H1 (cell line): Measurements from ENCODE around the gene ALOX15B. TPM values are rescaled to one million over a fixed set of nuclear protein-coding genes. Genes with fewer than 3 reads are reported as not detected.

ENCODE experiments used
- CTCF ChIA-PET: fragments of 300-600 bp; sonication (Branson Sonifier 250); formaldehyde crosslinking; loops from one replicate; lab custom pipeline; 2021; ENCODE audit not compliant: partially characterized antibody; lab: Charles Lee
- POLR2A ChIA-PET: fragments of 300-600 bp; sonication (Branson Sonifier 250); formaldehyde crosslinking; loops from one replicate; lab custom pipeline; 2021; ENCODE audit warnings: inconsistent platforms; ENCODE audit not compliant: partially characterized antibody; lab: Charles Lee
- DNase-seq, 2 experiments: peaks; one replicate each; pipeline versions ENCODE4 v3.0.0 to v3.0.0-alpha.2; 2010 to 2022; ENCODE audit warnings: low spot score in 2 of 2, low read depth in 1 of 2, mixed read lengths in 1 of 2
- FAIRE-seq: peaks from 2 replicates; lab custom pipeline; 2011; peaks lifted over from hg19 to GRCh38; lab: Jason Lieb, UNC
- H2AFZ ChIP-seq: 2 replicates; pipeline ENCODE4 v1.8.1; 2012; ENCODE audit warnings: low read length, inconsistent platforms
- H2AK5ac ChIP-seq: 2 replicates; pipeline ENCODE4 v1.6.1; 2013; ENCODE audit warnings: low read depth, low read length
- H2BK120ac ChIP-seq: replicated peaks from 2 replicates; pipeline ENCODE3; 2013; ENCODE audit warnings: low read depth, low read length, inconsistent platforms
- H2BK12ac ChIP-seq: 2 replicates; pipeline ENCODE4 v1.6.1; 2013; ENCODE audit warnings: low read depth, low read length
- H2BK15ac ChIP-seq: 2 replicates; pipeline ENCODE4 v1.6.1; 2013; ENCODE audit warnings: low read length
- H2BK20ac ChIP-seq: 2 replicates; pipeline ENCODE4 v1.6.1; 2013; ENCODE audit warnings: low read length
- H2BK5ac ChIP-seq: 2 replicates; pipeline ENCODE4 v1.6.1; 2013; ENCODE audit warnings: low read depth, low read length
- H3K14ac ChIP-seq: 2 replicates; pipeline ENCODE4 v1.6.1; 2013; ENCODE audit warnings: inconsistent platforms; ENCODE audit not compliant: insufficient read length
- H3K18ac ChIP-seq: 2 replicates; pipeline ENCODE4 v1.6.1; 2013; ENCODE audit warnings: low read length; ENCODE audit errors: extremely low read depth
- H3K23ac ChIP-seq: 2 replicates; pipeline ENCODE4 v1.6.1; 2013; ENCODE audit warnings: inconsistent platforms; ENCODE audit not compliant: insufficient read length
- H3K23me2 ChIP-seq: 2 replicates; pipeline ENCODE4 v1.6.1; 2013; ENCODE audit warnings: low read depth, low read length
- H3K27ac ChIP-seq: 2 replicates; pipeline ENCODE4 v1.6.1; 2011; ENCODE audit warnings: low read depth, low read length, inconsistent platforms
- H3K27me3 ChIP-seq, 4 experiments: replicated peaks in 1 of 4; 1 replicate in 1 of 4; 2 replicates in 3 of 4; pipeline versions ENCODE4 v1.6.1 to v1.8.1; 2011 to 2013; ENCODE audit warnings: low read length in 3 of 4, mild to moderate bottlenecking in 3 of 4, inconsistent platforms in 2 of 4, mixed read lengths in 2 of 4, moderate library complexity in 1 of 4; ENCODE audit not compliant: control insufficient read depth in 3 of 4, insufficient read depth in 3 of 4; ENCODE audit errors: extremely low read depth in 1 of 4
- H3K36me3 ChIP-seq, 4 experiments: 2 replicates each; pipeline versions ENCODE4 v1.6.1 to v1.8.1; 2011 to 2013; ENCODE audit warnings: mild to moderate bottlenecking in 4 of 4, low read length in 3 of 4, moderate library complexity in 2 of 4, control low read depth in 1 of 4, inconsistent platforms in 1 of 4; ENCODE audit not compliant: insufficient read depth in 4 of 4, control insufficient read depth in 2 of 4
- H3K4ac ChIP-seq: replicated peaks from 2 replicates; pipeline ENCODE3; 2013; ENCODE audit warnings: low read length, low read depth, mixed read lengths, inconsistent platforms; ENCODE audit not compliant: insufficient read length
- H3K4me1 ChIP-seq, 4 experiments: replicated peaks in 1 of 4; 1 replicate in 1 of 4; 2 replicates in 3 of 4; pipeline versions ENCODE4 v1.6.1 to v1.8.1; 2011 to 2013; ENCODE audit warnings: low read length in 3 of 4, inconsistent platforms in 2 of 4, mixed read lengths in 1 of 4; ENCODE audit not compliant: insufficient read depth in 4 of 4, control insufficient read depth in 3 of 4
- H3K4me2 ChIP-seq, 2 experiments: 2 replicates each; pipeline versions ENCODE4 v1.6.1 to v1.8.1; 2011 to 2013; ENCODE audit warnings: low read depth in 2 of 2, low read length in 2 of 2, control low read depth in 1 of 2, inconsistent platforms in 1 of 2, mild to moderate bottlenecking in 1 of 2; ENCODE audit not compliant: insufficient read depth in 1 of 2
- H3K4me3 ChIP-seq, 4 experiments: fragments of 200-600, 300-600 bp in 1 of 4; sonication (generic), shearing (Covaris generic), sonication (Bioruptor Twin) in 1 of 4; 2 replicates each; pipeline versions ENCODE4 v1.5.1 to v1.8.1; 2011 to 2016; ENCODE audit warnings: low read length in 4 of 4, low read depth in 3 of 4, control low read depth in 2 of 4, inconsistent platforms in 2 of 4, mild to moderate bottlenecking in 2 of 4, mixed read lengths in 1 of 4, moderate library complexity in 1 of 4; ENCODE audit not compliant: insufficient read depth in 2 of 4; ENCODE audit errors: extremely low read depth in 1 of 4
- H3K56ac ChIP-seq: replicated peaks from 2 replicates; pipeline ENCODE3; 2013; ENCODE audit warnings: low read depth, mild to moderate bottlenecking, mixed read lengths, low read length, inconsistent platforms; ENCODE audit not compliant: insufficient read length
- H3K79me1 ChIP-seq: 2 replicates; pipeline ENCODE4 v1.6.1; 2013; ENCODE audit warnings: low read depth, low read length, control low read depth
- H3K79me2 ChIP-seq, 2 experiments: 2 replicates each; pipeline versions ENCODE4 v1.6.1 to v1.8.1; 2012 to 2013; ENCODE audit warnings: low read length in 2 of 2, mild to moderate bottlenecking in 2 of 2, inconsistent platforms in 1 of 2; ENCODE audit not compliant: insufficient read depth in 2 of 2, control insufficient read depth in 1 of 2
- H3K9ac ChIP-seq, 4 experiments: replicated peaks in 1 of 4; 1 replicate in 1 of 4; 2 replicates in 3 of 4; pipeline versions ENCODE4 v1.6.1 to v1.8.1; 2011 to 2013; ENCODE audit warnings: low read depth in 3 of 4, low read length in 3 of 4, control low read depth in 2 of 4, mild to moderate bottlenecking in 2 of 4, moderate library complexity in 2 of 4, inconsistent platforms in 1 of 4; ENCODE audit errors: extremely low read depth in 1 of 4
- H3K9me3 ChIP-seq, 2 experiments: 2 replicates each; pipeline versions ENCODE4 v1.6.1 to v1.8.1; 2012 to 2013; ENCODE audit warnings: mild to moderate bottlenecking in 2 of 2, moderate library complexity in 2 of 2, control low read depth in 1 of 2, inconsistent platforms in 1 of 2, low read depth in 1 of 2, low read length in 1 of 2, mixed read lengths in 1 of 2; ENCODE audit not compliant: insufficient read depth in 2 of 2
- H4K20me1 ChIP-seq, 2 experiments: replicated peaks in 1 of 2; 2 replicates each; pipeline versions ENCODE3 to v1.8.1; 2011 to 2013; ENCODE audit warnings: inconsistent platforms in 2 of 2, low read length in 2 of 2, mild to moderate bottlenecking in 1 of 2; ENCODE audit not compliant: insufficient read depth in 2 of 2, control insufficient read depth in 1 of 2
- H4K5ac ChIP-seq: 2 replicates; pipeline ENCODE4 v1.6.1; 2013; ENCODE audit warnings: low read length, low read depth, mixed read lengths, inconsistent platforms; ENCODE audit not compliant: insufficient read length
- H4K8ac ChIP-seq: 2 replicates; pipeline ENCODE4 v1.8.0; 2013; ENCODE audit warnings: mild to moderate bottlenecking, moderate library complexity, low read length, inconsistent platforms; ENCODE audit not compliant: insufficient read depth; ENCODE audit errors: extremely low read depth
- H4K91ac ChIP-seq: replicated peaks from 2 replicates; pipeline ENCODE3; 2013; ENCODE audit warnings: low read length, mixed read lengths, inconsistent platforms; ENCODE audit not compliant: insufficient read length
- BCL11A ChIP-seq, 2 experiments: IDR thresholded peaks; one replicate each; pipeline ENCODE4 v1.6.1; 2011; ENCODE audit warnings: low read depth in 2 of 2, low read length in 2 of 2, mild to moderate bottlenecking in 2 of 2
- CBX8 ChIP-seq: fragments of 300-800, 300-1000 bp; sonication (generic); IDR thresholded peaks from 2 replicates; pipeline ENCODE4 v1.7.1; 2016; ENCODE audit warnings: low read depth, low read length, borderline replicate concordance
- GTF2F1 ChIP-seq: IDR thresholded peaks from 2 replicates; pipeline ENCODE4 v1.6.1; 2012; ENCODE audit warnings: low read depth, low read length, improper control_type of control experiment, borderline replicate concordance
- JUN ChIP-seq: IDR thresholded peaks from 2 replicates; pipeline ENCODE4 v1.6.1; 2011; ENCODE audit warnings: low read depth, mild to moderate bottlenecking, improper control_type of control experiment, low read length
- NANOG ChIP-seq: IDR thresholded peaks from 2 replicates; pipeline ENCODE4 v1.6.1; 2011; ENCODE audit warnings: low read length, low read depth, mild to moderate bottlenecking, inconsistent platforms; ENCODE audit not compliant: insufficient read depth, poor library complexity, severe bottlenecking
- POLR2A ChIP-seq, 2 experiments: IDR thresholded peaks; 1 replicate in 1 of 2; 2 replicates in 1 of 2; pipeline ENCODE4 v1.6.1; 2011; ENCODE audit warnings: low read depth in 2 of 2, low read length in 2 of 2, mild to moderate bottlenecking in 2 of 2; ENCODE audit errors: control extremely low read depth in 1 of 2
- RNF2 ChIP-seq: fragments of 200-900, 300-1000 bp; sonication (generic); IDR thresholded peaks from 2 replicates; pipeline ENCODE4 v1.7.1; 2016; ENCODE audit warnings: borderline replicate concordance, low read depth, mild to moderate bottlenecking, antibody characterized with exemption, low read length; ENCODE audit not compliant: poor library complexity, severe bottlenecking; ENCODE audit errors: missing control alignments
- SP4 ChIP-seq: IDR thresholded peaks from 2 replicates; pipeline ENCODE4 v1.6.1; 2012; ENCODE audit warnings: low read length, inconsistent platforms
- SRF ChIP-seq: IDR thresholded peaks from 2 replicates; pipeline ENCODE4 v1.6.1; 2011; ENCODE audit warnings: mild to moderate bottlenecking, low read depth, low read length, moderate library complexity
- SUZ12 ChIP-seq: fragments of 200-600 bp; sonication (generic); IDR thresholded peaks from 2 replicates; pipeline ENCODE4 v1.6.1; 2012; ENCODE audit warnings: mild to moderate bottlenecking, inconsistent platforms, low read length, moderate library complexity, mixed read lengths
- TCF12 ChIP-seq: IDR thresholded peaks from 2 replicates; pipeline ENCODE4 v1.6.1; 2011; ENCODE audit warnings: low read depth, mild to moderate bottlenecking, low read length
- WGBS, 2 experiments: shearing (Covaris generic) in 1 of 2; methylation state at CpG; one replicate each; pipeline versions ENCODE4 v1.1.6 to v1.1.7; 2013 to 2015; ENCODE audit warnings: low lambda C conversion rate in 2 of 2, mixed read lengths in 2 of 2, inconsistent platforms in 1 of 2, low coverage in 1 of 2, missing lambda C conversion rate in 1 of 2; ENCODE audit not compliant: insufficient replicate concordance in 2 of 2, insufficient coverage in 1 of 2, insufficient read length in 1 of 2; ENCODE audit errors: extremely low coverage in 1 of 2, missing lambda C conversion rate in 1 of 2; 5-methylcytosine and 5-hydroxymethylcytosine counted together
- polyA plus RNA-seq, 7 experiments: library from polyadenylated mRNA; depleted of rRNA in 3 of 7; stranded (reverse) in 5 of 7; unstranded in 2 of 7; fragments of >200 nt in 5 of 7; fragments of 200-250 nt in 2 of 7; gene quantifications; 1 replicate in 5 of 7; 2 replicates in 1 of 7; 4 replicates in 1 of 7; pipeline versions ENCODE4 v1.2.1 to v1.2.3, GENCODE V29; 2011 to 2013; ENCODE audit warnings: missing spikeins in 2 of 7, mixed read lengths in 2 of 7
- total RNA-seq: library from RNA; stranded (reverse); fragmentation: NEBNext Ultra II Directional; extraction: Animal tissue kit (Norgen Biotek cat#: 25700); gene quantifications from 2 replicates; pipeline ENCODE4 v1.2.1, GENCODE V29; 2021

Gene ALOX15B
- total and polyA plus RNA-seq, 2 of the 8 experiments (the other 6 are each of a cell fraction or from before 2014, with no cell fraction given) = 0.63 to 0.91 TPM

DNA sequence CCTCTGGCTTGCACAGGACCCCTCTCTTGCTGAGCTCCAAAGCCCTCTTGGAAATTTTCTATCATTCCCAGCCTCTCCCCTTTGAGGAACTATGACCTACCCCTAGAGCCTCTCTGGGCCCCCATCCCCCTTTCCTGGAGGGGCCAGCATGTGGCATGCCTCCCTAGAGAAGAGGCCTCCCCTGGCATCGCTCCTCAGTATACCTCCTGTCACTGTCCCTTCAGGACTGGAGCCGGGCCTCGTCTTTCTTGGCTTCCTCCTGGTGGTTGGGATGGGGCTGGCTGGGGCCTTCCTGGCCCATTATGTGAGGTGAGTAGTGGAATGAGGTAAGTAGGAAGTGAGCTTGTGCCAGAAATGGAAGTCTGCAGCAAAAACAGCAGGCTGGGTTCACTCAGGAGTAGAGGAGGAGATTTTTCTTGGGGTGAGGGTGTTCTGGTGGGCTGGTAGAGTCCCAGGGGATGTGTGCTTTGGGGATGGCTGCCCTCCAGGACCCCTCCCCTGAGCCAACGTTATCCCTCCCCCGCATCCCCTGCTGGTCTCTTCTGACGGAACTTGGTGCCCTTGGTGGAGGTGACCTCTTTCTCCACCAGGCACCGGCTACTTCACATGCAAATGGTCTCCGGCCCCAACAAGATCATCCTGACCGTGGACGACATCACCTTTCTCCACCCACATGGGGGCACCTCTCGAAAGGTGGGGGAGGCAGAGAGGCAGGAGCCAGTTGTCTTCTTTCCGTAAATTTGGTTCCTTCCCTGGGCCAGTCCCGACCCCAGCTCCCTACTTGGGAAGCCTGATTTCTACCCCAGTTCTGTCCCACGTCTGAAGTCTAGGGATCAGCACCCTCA, 31.8 kb upstream of the ALOX15B start:
- no peaks in the 10 kb centered on the region for H3K79me1 ChIP-seq
- H3K23me2 ChIP-seq = no peaks in the 10 kb centered on the region; the same call in 1 of the 2 replicates
- no peak overlapping the region for H3K56ac ChIP-seq
- H4K8ac ChIP-seq = no peak overlapping the region
- H2BK15ac ChIP-seq = no peak overlapping the region
- H4K20me1 ChIP-seq = no peaks in the 10 kb centered on the region
- H3K4ac ChIP-seq = no peak overlapping the region
- H3K4me1 ChIP-seq = peaks cover 0 to 9% (median 4%) of the 10 kb centered on the region in 4 experiments; a peak in 5 of 7 replicates
- no peak overlapping the region for H4K91ac ChIP-seq
- H3K79me2 ChIP-seq = no peaks in the 10 kb centered on the region
- H2BK12ac ChIP-seq = 0 out of 2 replicates have a peak overlapping the region, but pooled peaks have one; percentile 3
- no peak overlapping the region for H2AK5ac ChIP-seq
- H2BK120ac ChIP-seq = no peak overlapping the region
- WGBS, 2 experiments = 80% methylated on average over 14 of the region's 14 CpGs; no CpG with 5 or more reads in 1 of the 2 experiments
- no peak overlapping the region for H3K27ac ChIP-seq
- peaks cover 29 to 40% (median 39%) of the 10 kb centered on the region in 4 experiments for H3K27me3 ChIP-seq
- peaks cover 0 to 7% (median 0%) of the 10 kb centered on the region in 4 experiments; a peak in 1 of 8 replicates for H3K36me3 ChIP-seq
- H3K9ac ChIP-seq = no peak overlapping the region
- no peak overlapping the region for H2BK20ac ChIP-seq
- H3K4me3 ChIP-seq = no peak overlapping the region
- POLR2A ChIA-PET = interaction anchor here (1.0 kb wide), 1 partner anchor 9 kb away, joined by 3 read pairs; no protein-coding TSS in a partner anchor
- CTCF ChIA-PET = interaction anchor here (0.6 to 3.8 kb wide), 5 partner anchors 8 to 447 kb away, joined by 3 to 14 read pairs (median 4); no protein-coding TSS in a partner anchor
- H3K23ac ChIP-seq = no peak overlapping the region
- H3K14ac ChIP-seq = no peak overlapping the region
- no peak overlapping the region for H3K4me2 ChIP-seq
- no peak overlapping the region for H2BK5ac ChIP-seq
- no peaks in the 10 kb centered on the region; a peak in 1 of 4 replicates for H3K9me3 ChIP-seq
- no peak overlapping the region for H4K5ac ChIP-seq
- H2AFZ ChIP-seq = no peak overlapping the region
- DNase-seq (no peak), FAIRE-seq (no peak)
- no peak overlapping the region for H3K18ac ChIP-seq
- no peak for TF ChIP-seq CBX8
- no peak for TF ChIP-seq BCL11A (IDR thresholded peaks at IDR 0.05; ENCODE audit: low read depth in 2 of 2, low read length in 2 of 2)
- no peak for TF ChIP-seq TCF12
- TF ChIP-seq NANOG = no peak
- no peak for TF ChIP-seq POLR2A (IDR thresholded peaks at IDR 0.05; ENCODE audit: control extremely low read depth in 1 of 2, low read depth in 2 of 2, low read length in 2 of 2)
- no peak for TF ChIP-seq SP4
- no peak for TF ChIP-seq GTF2F1
- no peak for TF ChIP-seq JUN
- TF ChIP-seq SRF = no peak
- TF ChIP-seq SUZ12 = no peak
- TF ChIP-seq RNF2 = no peak
